GM23248 (cell line): ENCODE measurements around the gene ZNF579. TPM values are rescaled to one million over a fixed set of nuclear protein-coding genes. Genes with fewer than 3 reads are reported as not detected.

Experiments
- DNase-seq: peaks from one replicate; pipeline ENCODE4 v3.0.0-alpha.2; 2015
- H2AFZ ChIP-seq: fragments of 200-600 bp; sonication (generic); 2 replicates; pipeline ENCODE4 v1.6.1; 2016; ENCODE audit warnings: antibody characterized with exemption
- H3F3A ChIP-seq: fragments of 200-600 bp; sonication (generic); 2 replicates; pipeline ENCODE4 v1.6.1; 2016; ENCODE audit warnings: mild to moderate bottlenecking, antibody characterized with exemption, mixed run types; ENCODE audit not compliant: insufficient read depth
- H3K27ac ChIP-seq: fragments of 200-600 bp; sonication (generic); 2 replicates; pipeline ENCODE4 v1.5.1; 2016; ENCODE audit warnings: mild to moderate bottlenecking
- H3K27me3 ChIP-seq: fragments of 200-600 bp; sonication (generic); replicated peaks from 2 replicates; pipeline ENCODE4 v1.6.1; 2016; ENCODE audit warnings: mild to moderate bottlenecking; ENCODE audit not compliant: insufficient read depth
- H3K36me3 ChIP-seq: fragments of 200-600 bp; sonication (generic); 2 replicates; pipeline ENCODE4 v1.6.1; 2016; ENCODE audit warnings: low read depth, mild to moderate bottlenecking
- H3K4me1 ChIP-seq: fragments of 200-600 bp; sonication (generic); 2 replicates; pipeline ENCODE4 v1.6.1; 2016; ENCODE audit warnings: mild to moderate bottlenecking; ENCODE audit not compliant: insufficient read depth
- H3K4me2 ChIP-seq: fragments of 200-600 bp; sonication (generic); one replicate; pipeline ENCODE4 v1.6.1; 2016; ENCODE audit warnings: mild to moderate bottlenecking; ENCODE audit not compliant: unreplicated experiment
- H3K4me3 ChIP-seq: fragments of 200-600 bp; sonication (generic); 2 replicates; pipeline ENCODE4 v1.5.1; 2016; ENCODE audit warnings: mild to moderate bottlenecking
- H3K79me2 ChIP-seq: fragments of 200-600 bp; sonication (generic); 2 replicates; pipeline ENCODE4 v1.6.1; 2016; ENCODE audit warnings: mild to moderate bottlenecking; ENCODE audit not compliant: insufficient read depth
- H3K9ac ChIP-seq: fragments of 200-600 bp; sonication (generic); 2 replicates; pipeline ENCODE4 v1.6.1; 2016; ENCODE audit warnings: mild to moderate bottlenecking
- H3K9me2 ChIP-seq: fragments of 200-600 bp; sonication (generic); 2 replicates; pipeline ENCODE4 v1.6.1; 2016; ENCODE audit warnings: mixed run types, mild to moderate bottlenecking, moderate library complexity; ENCODE audit not compliant: insufficient read depth
- H3K9me3 ChIP-seq: fragments of 200-600 bp; sonication (generic); one replicate; pipeline ENCODE4 v1.6.1; 2017; ENCODE audit warnings: low read depth
- H4K20me1 ChIP-seq: fragments of 200-600 bp; sonication (generic); 2 replicates; pipeline ENCODE4 v1.6.0; 2016; ENCODE audit not compliant: insufficient read depth
- EZH2 ChIP-seq: fragments of 200-600 bp; sonication (generic); IDR thresholded peaks from 2 replicates; pipeline ENCODE4 v1.6.1; 2018; ENCODE audit warnings: antibody characterized with exemption, mild to moderate bottlenecking; ENCODE audit not compliant: insufficient read depth, poor library complexity, severe bottlenecking
- EZH2phosphoT487 ChIP-seq: fragments of 200-600 bp; sonication (generic); IDR thresholded peaks from 2 replicates; pipeline ENCODE4 v1.6.1; 2018; ENCODE audit warnings: antibody characterized with exemption, moderate library complexity, mild to moderate bottlenecking, low read depth; ENCODE audit not compliant: insufficient read depth
- WGBS, 2 experiments: methylation state at CpG; one replicate each; pipeline ENCODE4 v1.1.6; 2015 to 2017; ENCODE audit warnings: low lambda C conversion rate in 2 of 2, low coverage in 1 of 2; ENCODE audit errors: missing lambda C conversion rate in 2 of 2; 5-methylcytosine and 5-hydroxymethylcytosine counted together
- in situ Hi-C: fragments of 300-500 bp; cut with MboI; formaldehyde crosslinking; loops from 2 replicates; pipeline ENCODE4 v1.15.0; 2020
- polyA plus RNA-seq: library from polyadenylated mRNA; unstranded; fragments of >200 nt; fragmentation: Nextera tagmentation; extraction: Ambion mirVana; gene quantifications from 2 replicates; pipeline ENCODE4 v1.2.1, GENCODE V29; 2016
- total RNA-seq: library from RNA; depleted of rRNA; stranded (reverse); fragments of >200 nt; shearing (Covaris generic); gene quantifications from 2 replicates; pipeline ENCODE4 v1.2.3, GENCODE V29; 2014

Gene ZNF579
- total and polyA plus RNA-seq, 2 experiments from 2014 or later = 1.8 to 7.9 TPM

DNA sequence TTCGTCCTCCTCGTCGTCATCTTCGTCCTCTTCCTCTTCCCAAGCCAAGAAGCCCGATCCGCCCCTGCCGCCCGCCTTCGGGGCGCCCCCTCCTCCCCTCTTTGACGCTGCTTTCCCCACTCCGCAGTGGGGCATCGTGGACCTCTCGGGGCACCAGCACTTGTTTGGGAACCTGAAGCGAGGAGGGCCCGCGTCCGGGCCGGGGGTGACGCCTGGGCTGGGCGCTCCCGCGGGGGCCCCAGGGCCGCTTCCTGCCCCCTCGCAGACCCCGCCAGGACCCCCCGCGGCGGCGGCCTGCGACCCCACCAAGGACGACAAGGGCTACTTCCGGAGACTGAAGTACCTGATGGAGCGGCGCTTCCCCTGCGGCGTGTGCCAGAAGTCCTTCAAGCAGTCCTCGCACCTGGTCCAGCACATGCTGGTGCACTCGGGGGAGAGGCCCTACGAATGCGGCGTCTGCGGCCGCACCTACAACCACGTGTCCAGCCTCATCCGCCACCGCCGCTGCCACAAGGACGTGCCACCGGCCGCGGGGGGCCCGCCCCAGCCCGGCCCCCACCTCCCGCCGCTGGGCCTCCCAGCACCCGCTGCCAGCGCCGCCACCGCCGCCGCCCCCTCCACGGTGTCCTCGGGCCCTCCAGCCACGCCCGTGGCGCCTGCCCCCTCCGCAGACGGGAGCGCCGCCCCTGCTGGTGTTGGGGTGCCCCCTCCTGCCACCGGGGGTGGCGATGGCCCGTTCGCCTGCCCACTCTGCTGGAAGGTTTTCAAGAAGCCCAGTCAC, 33.5 kb upstream of the ZNF579 start:
- no peak overlapping the region for H3K4me3 ChIP-seq
- in situ Hi-C loops = no loop called here
- peaks cover 40% of the 10 kb centered on the region for H3K79me2 ChIP-seq
- H3K9me2 ChIP-seq = no peaks in the 10 kb centered on the region
- no peak overlapping the region for H3K27ac ChIP-seq
- no peaks in the 10 kb centered on the region for H3K4me1 ChIP-seq
- peaks cover 15% of the 10 kb centered on the region; the same call in 1 of the 2 replicates for H3K36me3 ChIP-seq
- H3K27me3 ChIP-seq = no peaks in the 10 kb centered on the region
- peaks cover under 1% of the 10 kb centered on the region; the same call in 1 of the 2 replicates for H3F3A ChIP-seq
- no peaks in the 10 kb centered on the region for H4K20me1 ChIP-seq
- DNase-seq = no peak
- H3K4me2 ChIP-seq = no peak overlapping the region
- H3K9ac ChIP-seq = no peak overlapping the region
- TF ChIP-seq EZH2phosphoT487 (no peak), EZH2 (no peak)
- H3K9me3 ChIP-seq = no peaks in the 10 kb centered on the region
- 95 to 96% methylated on average over 16 to 75 of the region's 75 CpGs for WGBS, 2 experiments
- H2AFZ ChIP-seq = no peak overlapping the region

GRCh38 chr19:55613396-55613795, 32.7 kb upstream of the ZNF579 start:
- H3K9me3 ChIP-seq = no peaks in the 10 kb centered on the region
- in situ Hi-C loops = no loop called here
- no peaks in the 10 kb centered on the region for H3K27me3 ChIP-seq
- no peak for DNase-seq
- no peaks in the 10 kb centered on the region for H4K20me1 ChIP-seq
- peaks cover 48% of the 10 kb centered on the region for H3K79me2 ChIP-seq
- H3K9ac ChIP-seq = no peak overlapping the region
- 94 to 96% methylated on average over 13 to 27 of the region's 27 CpGs for WGBS, 2 experiments
- peaks cover 17% of the 10 kb centered on the region; the same call in 1 of the 2 replicates for H3K36me3 ChIP-seq
- H3F3A ChIP-seq = no peaks in the 10 kb centered on the region
- no peak overlapping the region for H3K4me2 ChIP-seq
- H3K4me1 ChIP-seq = no peaks in the 10 kb centered on the region
- H3K9me2 ChIP-seq = no peaks in the 10 kb centered on the region
- no peak overlapping the region for H2AFZ ChIP-seq
- H3K27ac ChIP-seq = no peak overlapping the region
- TF ChIP-seq EZH2phosphoT487 (no peak), EZH2 (no peak)
- no peak overlapping the region for H3K4me3 ChIP-seq

DNA sequence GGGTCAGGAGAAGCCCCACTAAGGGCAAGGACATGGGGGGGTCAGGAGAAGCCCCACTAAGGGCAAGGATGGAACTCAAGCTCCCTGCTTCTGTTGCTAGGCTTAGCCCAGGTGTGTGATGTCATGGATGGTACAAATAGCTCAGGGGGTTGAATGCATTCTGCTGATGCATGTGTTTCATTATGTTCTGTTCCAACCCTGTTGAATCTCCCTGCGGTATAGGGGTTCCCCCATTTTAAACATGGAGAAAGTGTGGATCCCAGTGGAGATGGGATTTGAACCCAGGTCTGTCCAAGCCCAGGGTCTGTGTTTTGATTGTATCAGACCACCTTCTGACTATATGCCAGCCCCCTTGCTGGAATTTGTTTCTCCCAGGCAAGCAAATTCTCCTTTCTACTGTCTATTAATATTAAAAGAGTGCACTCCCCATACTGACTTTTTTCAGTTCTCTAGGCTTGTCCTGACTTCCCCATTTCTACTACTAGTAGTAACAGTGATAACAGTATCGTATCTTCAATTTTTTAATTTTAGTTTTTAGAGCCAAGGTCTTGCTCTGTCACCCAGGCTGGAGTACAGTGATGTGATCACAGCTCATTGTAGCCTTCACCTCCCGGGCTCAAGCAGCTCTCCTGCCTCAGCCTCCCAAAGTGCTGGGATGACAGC, 31.5 kb upstream of the ZNF579 start:
- Histone ChIP-seq H2AFZ (no peak overlapping the region), H3K27me3 (no peaks in the 10 kb centered on the region), H4K20me1 (no peaks in the 10 kb centered on the region; the same call in 1 of the 2 replicates), H3F3A (no peaks in the 10 kb centered on the region), H3K9me3 (no peaks in the 10 kb centered on the region), H3K4me1 (no peaks in the 10 kb centered on the region), H3K4me2 (no peak overlapping the region), H3K36me3 (peaks cover 17% of the 10 kb centered on the region; the same call in 1 of the 2 replicates), H3K9me2 (no peaks in the 10 kb centered on the region), H3K4me3 (no peak overlapping the region), H3K79me2 (peaks cover 60% of the 10 kb centered on the region), H3K9ac (no peak overlapping the region), H3K27ac (no peak overlapping the region)
- in situ Hi-C loops = no loop called here
- WGBS, 2 experiments = 88 to 95% methylated on average over 3 of the region's 3 CpGs
- TF ChIP-seq EZH2 (no peak), EZH2phosphoT487 (no peak)
- no peak for DNase-seq

- Histone ChIP-seq H3K9ac (no peak overlapping the region), H3K36me3 (peaks cover 17% of the 10 kb centered on the region; the same call in 1 of the 2 replicates), H4K20me1 (peaks cover 4% of the 10 kb centered on the region; the same call in 1 of the 2 replicates), H2AFZ (no peak overlapping the region), H3K4me3 (no peak overlapping the region), H3K79me2 (peaks cover 67% of the 10 kb centered on the region), H3K4me2 (no peak overlapping the region), H3K9me2 (no peaks in the 10 kb centered on the region), H3K9me3 (no peaks in the 10 kb centered on the region), H3K4me1 (peaks cover 4% of the 10 kb centered on the region; the same call in 1 of the 2 replicates), H3K27ac (no peak overlapping the region), H3F3A (no peaks in the 10 kb centered on the region), H3K27me3 (no peaks in the 10 kb centered on the region)
- in situ Hi-C loops = no loop called here
- TF ChIP-seq EZH2 (no peak), EZH2phosphoT487 (no peak)
- 76 to 81% methylated on average over 15 of the region's 15 CpGs for WGBS, 2 experiments
- no peak for DNase-seq
These were observed 30.8 kb upstream of the ZNF579 start for GRCh38 chr19:55611300-55611982.
